Ureter (tissue), 1 donor: Measurements from ENCODE around the gene PLCG2. TPM values are rescaled to one million over a fixed set of nuclear protein-coding genes. Genes with fewer than 3 reads are reported as not detected.
"Not testable (repeated sequence)": the region's sequence is repeated elsewhere in the genome, so short reads cannot be mapped to it uniquely, and the experiment has no call there.

ENCODE experiments used
- DNase-seq: peaks from one replicate; pipeline ENCODE4 v3.0.0-alpha.2; 2020; ENCODE audit warnings: low spot score
- total RNA-seq: library from RNA; stranded (reverse); gene quantifications from one replicate; pipeline ENCODE4 v1.2.4, GENCODE V29; 2023
- donor health status: DM: yes; HTN: yes; CAD: no.

PLCG2 gene
- total RNA-seq, 1 donor from 2014 or later, result 37.6 TPM

DNA sequence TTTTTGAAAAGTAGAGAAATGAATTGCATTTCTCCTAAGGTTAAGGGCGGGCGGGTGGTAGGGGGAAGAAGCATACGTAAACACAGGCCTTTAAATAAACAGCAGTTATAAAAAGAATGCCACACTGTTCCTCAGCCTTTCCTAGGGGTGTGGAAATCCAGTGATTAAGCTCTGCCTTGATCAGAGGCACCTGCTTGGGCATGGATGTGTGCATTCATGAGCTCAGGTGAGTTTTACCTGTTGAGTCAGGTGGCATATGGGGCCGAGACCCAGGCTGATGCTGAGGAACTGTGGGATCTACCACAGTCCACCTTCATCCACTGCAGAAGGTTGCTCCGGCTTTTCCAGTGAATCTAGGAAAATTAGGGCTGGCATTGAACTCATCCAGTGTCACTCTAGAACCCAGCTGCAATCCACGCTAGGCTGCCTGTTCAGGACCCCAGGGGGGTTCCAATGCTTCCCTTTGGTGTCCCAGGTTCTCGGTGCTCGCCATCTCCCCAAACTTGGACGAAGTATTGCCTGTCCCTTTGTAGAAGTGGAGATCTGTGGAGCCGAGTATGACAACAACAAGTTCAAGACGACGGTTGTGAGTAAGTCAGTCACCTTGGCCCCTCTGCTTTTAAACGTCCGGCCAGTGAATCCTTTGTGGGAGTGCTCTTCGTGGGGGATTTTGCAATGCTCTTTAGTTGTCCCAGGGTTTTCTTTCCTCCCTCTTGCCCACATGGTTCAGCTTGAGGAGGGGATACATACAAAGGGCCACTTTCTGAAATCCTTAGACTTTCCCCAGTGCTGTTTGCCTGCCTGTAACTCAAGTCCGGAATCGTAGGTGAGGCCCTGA, 159.5 kb downstream of the PLCG2 start:
- DNase-seq, result no peak

DNA sequence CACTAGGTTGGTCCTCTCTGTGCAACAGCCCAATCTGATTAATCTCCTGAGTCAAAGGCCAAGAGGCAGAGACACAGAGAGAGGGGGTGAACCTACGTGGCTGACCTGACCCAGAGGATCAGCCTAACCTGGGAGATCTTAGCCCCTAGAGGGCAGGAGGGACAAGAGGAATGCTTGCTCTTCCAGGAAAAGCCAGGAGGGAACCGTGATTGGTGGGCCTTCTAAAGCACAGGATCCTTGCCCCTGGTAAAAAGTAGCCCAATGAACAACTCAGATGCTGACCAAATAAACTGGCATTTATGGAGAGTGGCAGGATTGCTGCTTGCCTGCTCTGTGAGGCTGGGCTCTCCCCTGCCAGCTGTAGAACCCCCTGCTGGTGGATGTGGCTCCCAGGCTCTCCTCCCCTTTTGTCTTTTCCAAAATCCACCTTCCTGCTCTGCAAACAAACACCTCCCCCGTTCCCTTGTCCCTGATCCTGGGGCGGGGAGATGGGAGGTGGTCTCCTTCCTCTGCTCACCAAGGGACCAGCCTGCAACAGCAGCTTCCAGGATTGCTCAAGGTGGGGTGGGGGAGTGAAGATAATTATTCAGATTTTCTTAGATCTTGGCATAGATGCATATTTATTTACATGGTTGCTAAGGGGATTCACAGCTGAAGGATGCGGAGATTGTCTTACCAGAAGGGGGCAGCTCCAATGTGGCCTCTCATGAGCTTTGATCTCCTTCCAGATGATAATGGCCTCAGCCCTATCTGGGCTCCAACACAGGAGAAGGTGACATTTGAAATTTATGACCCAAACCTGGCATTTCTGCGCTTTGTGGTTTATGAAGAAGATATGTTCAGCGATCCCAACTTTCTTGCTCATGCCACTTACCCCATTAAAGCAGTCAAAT, 160.3 kb downstream of the PLCG2 start:
- DNase-seq, result no peak

DNA sequence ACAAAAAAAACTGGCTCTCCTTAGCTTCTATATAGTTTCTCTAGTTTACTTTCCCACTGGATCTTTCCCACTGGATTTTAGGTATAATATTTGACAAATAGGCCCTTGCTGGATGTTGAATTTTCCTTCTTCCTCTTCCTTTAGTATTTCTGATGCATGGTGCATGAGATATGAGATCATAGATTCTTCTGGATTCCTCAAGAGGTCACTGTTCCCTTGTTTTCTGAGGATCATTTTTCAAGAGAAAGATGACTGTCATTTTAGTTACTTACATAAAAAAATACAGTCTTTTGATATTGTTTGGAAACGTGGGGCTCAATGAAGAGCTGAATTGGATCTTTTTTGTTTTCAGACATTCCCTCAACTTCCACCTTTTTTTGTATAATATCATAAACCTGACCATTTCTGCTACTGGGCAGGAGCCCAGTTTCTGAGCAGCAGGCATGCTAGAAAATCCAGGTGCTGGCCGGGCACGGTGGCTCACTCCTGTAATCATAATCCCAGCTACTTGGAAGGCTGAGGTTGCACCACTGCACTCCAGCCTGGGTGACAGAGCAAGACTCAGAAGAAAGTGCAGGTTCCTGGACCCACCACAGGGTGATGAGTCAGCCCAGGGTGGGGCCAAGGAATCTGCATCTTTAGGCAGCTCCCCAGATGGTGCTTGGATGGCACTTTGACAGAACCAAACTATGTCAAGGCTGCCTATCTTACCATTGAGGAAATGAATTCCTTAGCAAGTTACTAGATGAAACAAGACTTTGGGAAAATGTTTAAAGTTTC, 161.9 kb downstream of the PLCG2 start:
- DNase-seq, result no peak

DNA sequence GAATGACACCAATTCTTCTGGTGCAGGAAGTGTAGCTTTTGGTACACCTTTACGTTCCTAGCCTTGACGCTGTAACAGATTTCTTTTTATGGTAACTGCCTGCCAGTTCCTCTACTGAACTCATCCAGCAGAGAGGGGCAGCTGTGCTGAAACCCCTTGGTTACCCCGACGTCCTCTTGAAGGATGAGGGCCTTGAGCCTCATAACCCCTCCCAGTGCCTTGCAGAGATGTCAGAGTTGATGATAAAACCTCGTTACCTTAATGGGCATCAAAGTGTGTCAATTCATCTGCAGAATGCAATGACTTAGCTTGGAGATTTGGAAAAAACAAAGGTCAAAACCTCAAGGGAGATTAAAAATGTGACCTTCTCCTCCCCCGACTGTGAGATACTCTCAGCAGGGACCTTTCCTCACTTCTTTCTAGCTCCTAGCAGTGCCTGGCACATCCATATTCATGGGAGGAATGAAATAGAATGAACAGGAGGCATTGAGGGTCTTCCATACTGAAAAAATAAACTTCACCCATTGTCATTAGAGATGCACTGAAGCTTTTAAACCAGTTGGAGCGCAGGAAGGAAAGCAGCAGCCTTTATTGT, 163.0 kb downstream of the PLCG2 start:
- no peak for DNase-seq

DNA sequence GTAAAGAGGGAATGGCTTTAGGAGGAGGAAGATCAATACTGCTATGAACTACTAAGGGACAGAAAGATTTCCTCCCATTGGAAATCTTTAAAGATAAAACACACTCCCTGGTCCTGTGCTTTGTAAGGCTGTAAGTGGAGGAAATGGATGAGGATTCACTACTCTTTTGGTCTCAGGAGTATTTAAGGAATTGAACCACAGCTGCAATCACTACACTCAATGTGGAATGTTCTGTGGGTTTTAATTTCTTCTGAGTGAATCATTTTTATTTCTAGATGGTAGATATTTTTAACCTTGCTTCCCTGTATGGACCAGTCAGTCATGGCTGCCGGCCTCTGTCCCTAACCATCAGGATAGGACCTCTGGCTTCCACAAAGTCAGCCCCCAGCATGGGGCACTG, 166.6 kb downstream of the PLCG2 start:
- no peak for DNase-seq

DNA sequence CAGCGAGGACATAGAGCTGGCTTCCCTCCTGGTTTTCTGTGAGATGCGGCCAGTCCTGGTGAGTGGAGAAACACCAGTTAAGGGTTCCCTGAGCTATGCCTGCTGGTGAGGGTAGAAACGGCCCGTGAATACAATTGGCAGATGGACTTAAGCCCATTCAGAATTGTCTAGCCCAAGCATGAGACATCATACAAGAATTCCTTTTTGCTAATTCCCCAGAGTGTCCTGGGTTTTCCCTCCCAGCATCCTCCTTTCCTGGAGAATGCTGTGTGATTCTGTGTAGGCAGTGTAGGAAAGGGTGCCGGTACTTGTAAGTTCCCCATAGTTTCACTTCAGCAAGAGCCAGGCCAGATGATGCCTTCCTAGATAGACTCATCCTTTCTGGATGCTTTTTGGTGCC, 167.1 kb downstream of the PLCG2 start:
- DNase-seq, result no peak

DNA sequence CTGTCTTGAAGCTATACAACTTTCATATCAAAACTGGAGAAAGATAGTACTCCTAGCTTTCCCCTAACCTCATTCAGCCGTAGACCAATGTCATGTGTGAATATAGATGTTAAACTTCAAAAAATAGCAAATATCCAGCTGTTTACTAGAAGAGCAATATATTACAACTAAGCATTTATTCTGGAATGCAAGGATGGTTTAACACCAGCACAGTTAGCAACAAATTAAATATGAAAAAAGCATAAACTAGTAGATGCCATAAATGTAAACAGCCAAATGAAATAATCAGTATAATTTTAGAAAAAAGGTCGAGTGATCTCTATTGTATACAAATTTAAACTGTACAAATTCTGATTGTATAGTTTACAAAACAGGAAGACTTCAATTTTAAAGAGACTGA, 172.5 kb downstream of the PLCG2 start:
- no peak for DNase-seq

DNA sequence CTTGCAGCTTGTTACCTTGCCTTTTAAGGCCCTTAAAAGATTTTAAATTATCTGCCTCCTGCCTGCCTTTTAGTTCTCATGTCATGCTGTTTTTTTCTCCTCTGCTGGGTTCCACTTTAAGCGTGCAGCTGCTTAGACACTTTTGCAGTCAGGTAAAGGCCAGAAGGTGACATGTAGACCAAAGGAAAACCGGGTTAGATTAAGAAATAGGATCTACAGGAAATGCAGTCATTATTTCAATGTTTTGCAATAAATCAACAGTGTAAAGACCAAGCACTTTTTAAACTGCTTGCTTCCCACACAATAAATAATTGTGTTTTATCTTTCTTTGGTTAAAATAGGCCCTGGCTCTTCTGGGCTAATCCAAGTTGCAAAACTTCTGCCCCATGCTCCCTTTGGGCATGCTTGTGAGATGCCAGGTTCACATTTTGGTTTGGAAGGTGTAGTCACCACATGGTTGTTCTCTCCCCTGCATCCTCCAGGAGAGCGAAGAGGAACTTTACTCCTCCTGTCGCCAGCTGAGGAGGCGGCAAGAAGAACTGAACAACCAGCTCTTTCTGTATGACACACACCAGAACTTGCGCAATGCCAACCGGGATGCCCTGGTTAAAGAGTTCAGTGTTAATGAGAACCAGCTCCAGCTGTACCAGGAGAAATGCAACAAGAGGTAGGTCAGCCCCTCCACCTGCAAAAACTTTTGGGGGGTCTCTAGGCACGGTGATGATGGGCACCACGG, 177.3 kb downstream of the PLCG2 start:
- DNase-seq, result no peak

DNA sequence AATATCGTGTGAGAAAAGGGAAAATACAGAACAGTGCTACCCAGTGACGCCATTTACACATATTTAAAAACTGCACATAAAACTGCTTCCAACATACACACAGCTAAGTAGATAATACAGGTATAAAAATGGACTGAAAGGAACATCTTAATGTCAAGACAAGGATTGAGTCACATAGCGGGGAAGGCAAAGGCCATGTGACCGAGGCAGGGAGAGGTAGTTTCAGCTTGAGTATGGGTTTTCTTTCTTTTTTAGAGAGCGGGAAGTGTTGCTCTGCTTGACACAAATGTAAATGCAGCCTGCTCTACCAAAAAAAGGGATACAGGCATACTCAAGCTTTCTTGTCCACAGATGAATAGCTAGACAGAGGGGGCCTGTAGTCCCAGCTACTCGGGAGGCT, 185.7 kb downstream of the PLCG2 start:
- no peak for DNase-seq

DNA sequence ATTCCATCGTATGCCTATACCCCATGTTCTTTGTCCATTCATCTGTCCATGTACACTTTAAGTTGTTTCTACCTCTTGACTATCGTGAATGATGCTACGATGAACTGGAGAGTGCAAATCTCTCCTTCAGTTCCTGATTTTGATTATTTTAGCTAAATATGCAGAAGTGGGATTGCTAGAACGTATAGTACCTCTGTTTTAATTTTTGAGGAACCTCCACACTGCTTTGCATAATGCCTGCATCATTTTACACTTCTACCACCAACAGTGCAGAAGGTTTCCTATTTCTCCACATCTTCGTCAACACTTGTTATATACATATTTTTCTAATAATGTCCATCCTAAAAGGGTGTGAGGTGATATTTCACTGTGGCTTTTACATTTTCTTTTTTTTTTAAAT, 188.3 kb downstream of the PLCG2 start:
- no peak for DNase-seq

DNA sequence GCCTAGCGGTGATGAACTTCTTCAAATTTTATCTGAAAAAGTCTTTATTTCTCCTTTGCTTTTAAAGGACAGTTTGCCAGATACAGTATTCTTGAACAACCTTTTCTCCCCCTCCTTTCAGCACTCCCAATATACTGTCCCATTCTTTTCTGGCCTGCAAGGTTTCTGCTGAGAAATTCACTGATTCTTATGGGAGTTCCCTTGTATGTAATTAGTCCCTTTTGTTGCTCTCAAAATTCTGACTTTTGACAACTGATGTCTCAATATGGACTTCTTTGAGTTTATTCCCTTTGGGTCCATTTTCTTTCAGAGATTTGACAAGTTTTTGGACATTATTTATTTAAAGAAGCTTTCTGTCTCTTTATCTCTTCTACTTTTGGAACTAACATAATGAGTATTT, 192.8 kb downstream of the PLCG2 start:
- no peak for DNase-seq

DNA sequence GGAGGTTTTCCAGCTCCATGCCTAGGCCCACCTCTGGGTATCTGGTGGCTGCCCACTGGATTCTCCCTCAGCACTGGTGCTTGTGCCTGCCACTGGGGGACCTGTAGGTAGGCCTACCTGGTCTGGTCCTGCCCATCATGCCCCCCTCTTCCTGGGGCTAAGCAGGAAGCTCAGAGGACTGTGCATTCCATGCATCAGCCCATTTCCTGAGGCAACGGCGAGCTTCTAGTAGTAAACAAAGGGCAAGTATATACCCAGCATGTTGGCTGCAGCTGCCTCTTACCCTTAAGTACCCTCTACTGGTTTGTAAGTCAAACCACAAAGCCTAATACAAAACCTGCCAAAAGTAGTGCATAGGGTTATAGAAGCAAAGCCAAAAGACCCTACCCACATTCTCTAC, 194.6 kb downstream of the PLCG2 start:
- DNase-seq, result no peak

DNA sequence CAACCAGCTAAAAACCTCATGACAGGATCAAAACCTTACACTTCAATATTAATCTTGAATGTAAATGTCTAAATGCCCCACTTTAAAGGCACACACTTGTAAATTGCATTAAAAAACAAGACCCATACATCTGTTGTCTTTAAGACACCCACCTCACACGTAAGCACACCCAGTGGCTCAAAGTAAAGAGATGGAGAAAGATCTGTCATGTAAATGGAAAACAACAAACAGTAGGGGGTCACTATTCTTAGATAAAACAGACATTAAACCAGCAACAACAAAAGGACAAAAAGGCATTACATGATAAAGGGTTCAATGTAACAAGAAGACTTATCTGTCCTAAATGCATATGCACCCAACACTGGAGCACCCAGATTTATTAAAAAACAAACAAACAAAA, 196.5 kb downstream of the PLCG2 start:
- no peak for DNase-seq

DNA sequence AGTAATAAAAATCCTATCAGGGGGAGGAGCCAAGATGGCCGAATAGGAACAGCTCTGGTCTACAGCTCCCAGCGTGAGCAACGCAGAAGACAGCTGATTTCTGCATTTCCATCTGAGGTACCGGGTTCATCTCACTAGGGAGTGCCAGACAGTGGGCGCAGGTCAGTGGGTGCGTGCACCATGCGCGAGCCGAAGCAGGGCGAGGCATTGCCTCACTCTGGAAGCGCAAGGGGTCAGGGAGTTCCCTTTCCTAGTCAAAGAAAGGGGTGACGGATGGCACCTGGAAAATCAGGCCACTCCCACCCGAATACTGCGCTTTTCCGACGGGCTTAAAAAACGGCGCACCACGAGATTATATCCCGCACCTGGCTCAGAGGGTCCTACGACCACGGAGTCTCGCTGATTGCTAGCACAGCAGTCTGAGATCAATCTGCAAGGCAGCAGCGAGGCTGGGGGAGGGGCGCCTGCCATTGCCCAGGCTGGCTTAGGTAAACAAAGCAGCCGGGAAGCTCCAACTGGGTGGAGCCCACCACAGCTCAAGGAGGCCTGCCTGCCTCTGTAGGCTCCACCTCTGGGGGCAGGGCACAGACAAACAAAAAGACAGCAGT, 198.3 kb downstream of the PLCG2 start:
- not testable (repeated sequence) for DNase-seq

DNA sequence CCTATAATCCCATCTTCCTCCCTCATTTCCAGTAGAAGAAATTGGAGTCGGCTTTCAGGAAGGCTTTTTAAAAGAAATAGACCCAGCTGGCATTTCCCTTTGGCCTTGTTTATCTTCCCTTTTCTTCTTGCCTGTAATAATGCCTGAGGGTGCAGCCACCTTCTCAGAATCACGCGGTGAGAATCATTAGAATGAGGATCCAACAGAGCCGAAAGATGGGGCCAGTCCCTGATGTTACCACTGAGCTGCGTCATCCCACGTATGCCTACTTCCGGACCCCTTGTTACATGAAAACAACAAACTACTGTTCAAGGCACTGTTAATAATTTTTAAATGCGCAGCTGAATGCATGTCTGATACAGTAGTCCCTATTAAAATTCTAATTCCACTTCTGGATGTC, 208.0 kb downstream of the PLCG2 start:
- DNase-seq, result no peak

DNA sequence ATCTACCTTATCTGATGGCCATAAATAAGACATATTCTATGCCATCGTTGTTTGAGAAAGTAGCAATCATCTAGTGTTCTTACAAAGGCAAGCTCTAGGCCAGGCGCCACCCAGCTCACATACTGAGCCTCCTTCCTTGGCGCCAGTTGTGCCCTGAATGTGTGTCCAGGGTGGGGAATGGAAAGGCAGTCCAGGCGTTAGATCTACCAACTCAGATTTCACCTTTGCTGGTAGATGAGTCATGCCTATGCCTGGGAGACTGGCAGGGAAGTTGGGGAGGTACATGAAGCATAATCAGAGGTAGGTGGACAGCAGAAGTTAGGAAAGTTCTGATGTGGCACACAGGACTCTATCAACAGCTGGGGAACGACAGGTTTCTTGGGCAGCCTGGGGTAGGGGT, 208.6 kb downstream of the PLCG2 start:
- no peak for DNase-seq

DNA sequence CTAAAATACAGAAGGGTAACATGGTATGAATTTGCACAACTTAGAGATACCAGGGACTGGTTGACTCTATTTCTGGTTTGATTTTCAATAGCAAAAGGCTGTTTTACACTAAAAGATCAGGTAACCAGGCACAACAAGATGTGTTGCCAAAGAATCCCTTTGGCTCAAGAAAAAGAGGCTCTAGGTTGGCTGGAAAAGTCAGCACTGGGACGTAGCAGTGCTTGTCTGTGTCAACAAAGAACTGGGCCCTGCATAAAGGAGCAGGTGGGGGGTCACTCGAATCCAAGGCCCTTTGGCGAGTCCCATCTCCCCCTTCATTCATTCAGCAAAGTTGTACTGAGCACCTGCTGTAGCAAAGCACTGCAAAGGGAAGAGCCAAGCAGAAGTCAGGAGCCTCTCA, 213.8 kb downstream of the PLCG2 start:
- DNase-seq, result no peak

DNA sequence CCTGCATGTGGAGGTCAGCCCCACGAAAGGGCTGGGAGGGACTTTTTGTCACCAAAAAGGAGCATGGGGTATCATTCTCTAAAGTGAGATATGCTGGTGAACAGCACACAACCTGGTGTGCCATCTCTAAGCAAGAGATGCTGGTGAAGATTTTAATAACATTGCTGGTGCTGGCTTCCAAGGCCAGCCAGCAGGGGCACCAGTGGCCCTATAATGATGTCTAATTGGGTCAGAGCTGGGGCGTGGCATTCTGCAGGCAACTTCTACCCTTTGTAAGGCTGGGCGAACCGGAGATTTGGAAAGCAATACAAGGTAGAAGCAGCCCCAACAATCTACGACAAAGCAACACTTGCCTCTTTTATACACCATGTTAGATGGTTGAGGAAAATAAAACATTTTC, 215.4 kb downstream of the PLCG2 start:
- no peak for DNase-seq

DNA sequence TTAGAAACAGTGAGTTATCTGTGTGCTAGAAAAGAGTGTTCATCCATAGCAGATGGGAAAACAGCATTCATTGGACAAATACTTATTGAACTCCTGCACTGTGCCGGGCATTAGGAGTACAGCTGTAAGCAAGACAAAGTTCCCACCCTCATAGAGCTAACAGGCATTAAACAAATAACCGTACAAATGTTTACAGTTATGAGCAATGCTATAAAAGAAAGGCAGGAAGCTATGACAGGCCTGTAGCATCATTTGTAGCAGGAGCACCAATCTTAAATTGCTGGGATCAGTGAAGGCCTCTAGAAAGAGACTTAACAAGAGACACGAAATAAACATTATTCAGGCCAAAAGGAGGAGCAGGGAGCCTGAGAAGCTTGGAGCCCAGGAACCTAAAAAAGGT, 216.6 kb downstream of the PLCG2 start:
- DNase-seq, result no peak

DNA sequence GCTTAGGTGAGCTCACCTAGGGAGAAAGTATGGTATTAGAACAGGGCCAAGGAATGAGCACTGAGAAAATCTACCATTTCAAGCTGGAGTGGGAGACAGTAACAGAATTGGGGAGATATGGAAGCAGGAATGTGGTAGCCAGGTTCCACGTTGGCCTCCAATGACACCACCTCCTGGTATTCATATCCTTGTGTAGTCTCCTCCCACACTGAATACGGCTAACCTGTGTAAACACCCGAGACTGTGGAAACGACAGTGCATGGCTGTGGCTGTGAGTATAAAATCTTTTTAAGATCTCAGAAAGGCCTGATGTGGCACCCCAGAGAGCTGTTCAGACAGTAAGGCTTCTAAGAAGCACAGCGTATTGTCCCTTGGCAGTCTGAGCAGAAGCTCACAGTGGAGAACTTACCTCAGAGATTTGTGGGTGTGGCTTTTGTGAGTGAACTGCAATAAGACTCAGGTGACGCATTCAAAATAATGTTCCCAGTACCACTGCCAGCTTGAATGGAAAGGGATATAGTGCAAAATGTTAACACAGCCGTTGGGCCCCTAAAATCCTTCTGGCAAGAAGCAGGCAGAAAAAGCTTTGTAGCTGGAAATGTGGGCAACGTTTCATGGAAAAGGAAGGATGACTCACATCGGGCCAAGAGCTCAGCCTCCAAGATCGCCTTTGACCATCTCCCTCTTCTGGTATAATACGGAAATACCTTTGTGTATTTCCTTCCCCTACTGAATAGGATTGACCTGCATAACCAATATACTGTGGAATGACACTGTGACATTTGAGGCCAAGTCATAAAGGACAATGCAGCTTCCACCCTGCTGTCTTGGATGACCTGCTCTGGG, 217.8 kb downstream of the PLCG2 start:
- no peak for DNase-seq
